Muscle of leg (tissue), 11 donors: Measurements from ENCODE around the gene COX7B. TPM values are rescaled to one million over a fixed set of nuclear protein-coding genes. Genes with fewer than 3 reads are reported as not detected.
"Not testable (repeated sequence)": the region's sequence is repeated elsewhere in the genome, so short reads cannot be mapped to it uniquely, and the experiment has no call there.

Source experiments
- DNase-seq: peaks from one replicate; pipeline ENCODE4 v3.0.0; 2013
- H3K27ac ChIP-seq: one replicate; pipeline ENCODE4 v1.5.1; 2013; ENCODE audit warnings: mild to moderate bottlenecking, low read length, control low read depth
- H3K27me3 ChIP-seq: one replicate; pipeline ENCODE4 v1.6.1; 2013; ENCODE audit warnings: low read length; ENCODE audit not compliant: control insufficient read depth, insufficient read depth
- H3K36me3 ChIP-seq: one replicate; pipeline ENCODE4 v1.6.1; 2013; ENCODE audit warnings: low read length; ENCODE audit not compliant: control insufficient read depth, insufficient read depth
- H3K4me1 ChIP-seq: one replicate; pipeline ENCODE4 v1.6.1; 2013; ENCODE audit warnings: low read length; ENCODE audit not compliant: control insufficient read depth, insufficient read depth
- H3K4me3 ChIP-seq: one replicate; pipeline ENCODE4 v1.5.1; 2013; ENCODE audit warnings: low read length, control low read depth
- H3K9me3 ChIP-seq: replicated peaks from 2 replicates; pipeline ENCODE4 v1.6.1; 2013; ENCODE audit warnings: low read depth, low read length; ENCODE audit not compliant: control insufficient read depth
- WGBS: methylation state at CpG from one replicate; pipeline ENCODE4 v1.1.5; 2013; ENCODE audit warnings: missing lambda C conversion rate; ENCODE audit not compliant: insufficient coverage; 5-methylcytosine and 5-hydroxymethylcytosine counted together
- polyA plus RNA-seq, 8 donors: library from polyadenylated mRNA; unstranded; fragments of 120-200 nt; gene quantifications; one replicate each; pipeline versions ENCODE4 v1.2.1 to v1.2.3, GENCODE V29; 2013; ENCODE audit warnings: inconsistent platforms in 1 of 8, low replicate concordance in 1 of 8; ENCODE audit not compliant: insufficient read length in 8 of 8, insufficient read depth in 1 of 8
- total RNA-seq: library from RNA; stranded (reverse); fragments of 120-200 nt; gene quantifications from one replicate; pipeline ENCODE4 v1.2.4, GENCODE V29; 2013

The COX7B gene
- total and polyA plus RNA-seq, 9 donors: 220 to 505 (median 264) TPM

DNA sequence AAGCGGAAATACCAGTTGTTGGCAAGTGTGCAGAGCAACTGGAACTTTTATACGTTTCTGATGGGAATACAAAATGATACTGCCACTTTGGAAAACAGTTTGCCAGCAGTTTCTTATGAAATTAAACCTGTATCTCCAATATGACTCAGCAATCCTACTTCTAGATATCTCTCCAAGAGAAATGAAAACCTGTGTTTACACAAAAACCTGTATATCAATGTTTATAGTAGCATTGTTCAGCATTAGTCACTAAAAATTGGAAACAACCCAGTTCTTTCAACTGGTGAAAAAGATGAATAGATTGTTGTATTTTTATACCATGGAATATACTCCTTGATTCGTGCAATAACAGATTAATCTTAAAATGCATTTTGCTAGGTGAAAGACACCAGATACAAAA, 38.0 kb downstream of the COX7B start:
- H3K9me3 ChIP-seq: no peaks in the 10 kb centered on the region
- no peaks in the 10 kb centered on the region for H3K27me3 ChIP-seq
- H3K4me1 ChIP-seq: no peaks in the 10 kb centered on the region
- H3K4me3 ChIP-seq: no peak overlapping the region
- H3K36me3 ChIP-seq: no peaks in the 10 kb centered on the region
- no peak for DNase-seq
- no peak overlapping the region for H3K27ac ChIP-seq
- no CpG with 5 or more reads among the region's 3 CpGs for WGBS

DNA sequence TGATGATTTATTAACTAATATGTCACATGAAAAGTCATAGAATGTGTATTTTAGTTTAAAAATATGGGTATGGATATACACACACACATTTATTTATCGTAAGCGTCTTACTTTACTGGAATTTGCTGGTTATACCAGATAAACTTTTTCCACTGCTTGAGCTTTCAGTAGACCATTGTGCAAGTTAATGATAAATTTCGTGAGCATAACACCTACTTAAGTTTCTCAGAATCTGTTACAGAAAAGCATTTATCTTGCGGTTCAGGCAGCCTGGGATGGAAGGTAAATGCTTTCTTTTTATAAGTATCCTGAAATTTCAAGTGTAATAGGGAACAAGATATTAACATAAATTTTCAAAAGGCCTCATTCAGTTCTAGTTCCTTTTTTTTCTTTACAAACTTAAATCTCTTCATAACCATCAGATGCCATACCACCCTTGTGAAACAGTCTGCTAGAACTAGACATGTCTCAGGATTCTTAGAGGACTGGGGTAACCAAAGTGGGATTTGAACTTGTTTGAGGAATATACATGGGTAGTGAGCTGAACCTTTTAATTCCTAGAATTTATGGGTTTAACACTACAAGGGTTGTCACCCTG, 38.9 kb downstream of the COX7B start:
- DNase-seq: no peak
- no peaks in the 10 kb centered on the region for H3K27me3 ChIP-seq
- no peak overlapping the region for H3K27ac ChIP-seq
- no peaks in the 10 kb centered on the region for H3K36me3 ChIP-seq
- no peaks in the 10 kb centered on the region for H3K9me3 ChIP-seq
- no peaks in the 10 kb centered on the region for H3K4me1 ChIP-seq
- H3K4me3 ChIP-seq: no peak overlapping the region
- no CpG with 5 or more reads among the region's 4 CpGs for WGBS

DNA sequence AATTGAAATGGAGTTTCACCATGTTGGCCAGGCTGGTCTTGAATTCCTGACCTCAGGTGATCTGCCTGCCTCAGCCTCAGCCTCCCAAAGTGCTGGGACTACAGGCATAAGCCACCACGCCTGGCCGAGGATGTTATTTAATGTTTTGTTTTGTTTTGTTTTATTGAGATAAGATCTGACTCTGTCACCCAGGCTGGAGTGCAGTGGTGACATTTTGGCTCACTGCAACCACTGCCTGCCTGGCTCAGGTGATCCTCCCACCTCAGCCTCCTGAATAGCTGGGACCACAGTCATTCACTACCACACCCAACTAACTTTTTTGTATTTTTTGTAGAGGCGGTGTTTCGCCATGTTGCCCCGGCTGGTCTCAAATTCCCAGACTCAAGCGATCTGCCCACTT, 45.8 kb downstream of the COX7B start:
- H3K27me3 ChIP-seq, DNase-seq, H3K36me3 ChIP-seq, H3K27ac ChIP-seq, H3K9me3 ChIP-seq, H3K4me3 ChIP-seq, H3K4me1 ChIP-seq: not testable (repeated sequence)
- 80% methylated on average over 2 of the region's 6 CpGs for WGBS

DNA sequence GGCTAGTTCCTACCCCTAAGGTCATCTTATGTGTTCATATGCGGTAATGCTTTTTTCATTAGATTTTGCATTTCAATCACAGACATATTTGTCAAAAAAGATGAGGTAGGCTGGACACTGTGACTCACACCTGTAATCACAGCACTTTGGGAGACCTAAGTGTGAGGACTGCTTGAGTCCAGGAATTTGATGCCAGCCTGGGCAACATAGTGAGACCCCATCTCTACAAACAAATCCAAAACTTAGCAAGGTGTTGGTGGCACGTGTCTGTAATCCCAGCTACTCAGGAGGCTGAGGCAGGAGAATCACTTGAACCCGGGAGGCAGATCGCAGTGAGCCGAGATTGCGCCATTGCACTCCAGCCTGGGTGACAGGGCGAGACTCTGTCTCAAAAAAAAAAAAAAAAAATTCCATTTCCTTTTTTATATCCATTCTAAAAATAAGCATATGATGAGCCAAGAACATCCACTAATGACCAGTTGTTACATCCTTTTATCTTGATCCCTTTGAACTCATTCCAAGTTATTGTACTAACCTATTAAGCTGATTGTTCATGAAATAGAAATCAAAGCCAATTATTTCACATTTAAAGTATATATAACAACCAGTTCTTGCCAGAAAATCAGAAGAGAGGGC, 46.8 kb downstream of the COX7B start:
- Histone ChIP-seq H3K4me1 (no peaks in the 10 kb centered on the region), H3K4me3 (no peak overlapping the region), H3K36me3 (no peaks in the 10 kb centered on the region), H3K9me3 (no peaks in the 10 kb centered on the region), H3K27me3 (no peaks in the 10 kb centered on the region), H3K27ac (no peak overlapping the region)
- WGBS: 73% methylated on average over 5 of the region's 7 CpGs
- no peak for DNase-seq

DNA sequence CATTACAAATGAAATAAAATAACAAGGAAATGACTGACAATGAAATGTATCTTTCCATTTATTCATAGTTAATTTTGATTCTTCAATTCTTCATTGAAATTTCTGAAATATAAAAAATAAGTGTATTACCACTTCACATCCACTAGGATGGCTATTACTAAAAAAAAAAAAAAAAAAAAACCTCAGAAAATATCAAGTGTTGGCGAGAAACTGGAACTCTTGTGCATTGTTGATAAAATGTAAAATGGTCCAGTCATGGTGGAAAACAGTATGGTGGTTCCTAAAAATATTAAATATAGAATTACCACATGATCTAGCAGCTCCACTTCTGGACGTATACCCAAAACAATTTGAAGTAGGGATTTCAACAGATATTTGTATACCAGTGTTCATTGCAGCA, 47.3 kb downstream of the COX7B start:
- no peak for DNase-seq
- H3K4me3 ChIP-seq: no peak overlapping the region
- no peaks in the 10 kb centered on the region for H3K4me1 ChIP-seq
- H3K36me3 ChIP-seq: no peaks in the 10 kb centered on the region
- H3K9me3 ChIP-seq: no peaks in the 10 kb centered on the region
- no CpG with 5 or more reads among the region's 2 CpGs for WGBS
- H3K27me3 ChIP-seq: no peaks in the 10 kb centered on the region
- H3K27ac ChIP-seq: no peak overlapping the region

DNA sequence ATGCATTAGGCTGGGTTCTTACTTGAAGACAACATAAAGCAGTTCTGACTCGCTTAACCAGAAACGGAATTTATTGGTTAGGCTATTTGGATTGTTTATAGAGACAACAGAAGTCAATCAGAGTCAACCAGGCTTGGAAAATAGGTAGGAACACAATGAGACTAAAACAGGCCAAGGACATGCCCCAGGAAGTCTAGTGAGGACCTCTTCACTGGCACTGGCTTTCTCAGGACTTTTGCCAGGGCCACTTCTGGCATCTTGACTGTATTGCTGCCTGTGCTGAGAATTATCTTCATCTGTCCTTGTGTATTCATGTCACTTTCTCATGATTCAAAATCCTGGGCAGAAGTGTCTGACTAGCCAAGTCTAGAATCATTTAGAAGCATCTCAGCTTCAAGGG, 50.6 kb downstream of the COX7B start:
- 74% methylated on average over 2 of the region's 2 CpGs for WGBS

DNA sequence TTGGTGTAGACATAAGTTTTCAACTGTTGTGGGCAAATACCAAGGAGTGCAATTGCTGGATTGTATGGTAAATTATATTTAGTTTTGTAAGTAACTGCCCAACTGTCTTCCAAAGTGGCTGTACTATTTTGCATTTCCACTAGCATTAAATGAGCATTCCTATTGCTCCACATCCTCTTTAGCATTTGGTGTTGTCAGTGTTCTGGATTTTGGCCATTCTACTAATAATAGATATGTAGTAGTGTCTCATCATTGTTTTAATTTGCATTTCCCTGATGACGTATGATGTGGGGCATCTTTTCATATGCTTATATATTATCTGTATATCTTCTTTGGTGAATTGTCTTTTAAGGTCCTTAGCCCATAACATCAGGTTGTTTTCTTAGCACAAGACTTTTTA, 52.9 kb downstream of the COX7B start:
- Histone ChIP-seq H3K27ac (no peak overlapping the region), H3K27me3 (no peaks in the 10 kb centered on the region), H3K9me3 (no peaks in the 10 kb centered on the region), H3K36me3 (no peaks in the 10 kb centered on the region), H3K4me3 (no peak overlapping the region), H3K4me1 (no peaks in the 10 kb centered on the region)
- no peak for DNase-seq
- no CpG with 5 or more reads among the region's 1 CpG for WGBS

More for the DNA sequence above, 50.6 kb downstream of the COX7B start:
- no peaks in the 10 kb centered on the region for H3K9me3 ChIP-seq
- no peaks in the 10 kb centered on the region for H3K36me3 ChIP-seq
- DNase-seq: no peak
- H3K27ac ChIP-seq: no peak overlapping the region
- no peak overlapping the region for H3K4me3 ChIP-seq
- H3K4me1 ChIP-seq: no peaks in the 10 kb centered on the region
- H3K27me3 ChIP-seq: no peaks in the 10 kb centered on the region

DNA sequence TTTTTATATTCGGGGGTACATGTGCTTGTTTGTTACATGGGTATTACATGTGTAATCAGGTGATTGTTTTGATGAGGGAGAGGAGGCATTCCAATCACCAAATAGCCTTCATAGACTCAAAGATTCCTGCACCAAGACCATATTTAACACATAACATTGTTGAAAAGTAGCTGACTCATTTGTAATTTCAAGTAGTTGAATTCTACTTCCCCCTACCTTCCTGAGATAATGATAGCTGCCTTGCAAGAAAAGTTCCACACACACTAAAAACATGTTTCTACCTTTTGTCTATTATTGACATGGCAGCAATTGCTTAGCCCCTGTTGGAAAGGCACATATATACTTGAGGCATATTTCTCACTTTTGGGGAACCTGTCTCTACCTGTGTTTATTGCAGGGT, 54.0 kb downstream of the COX7B start:
- no peak for DNase-seq
- no peak overlapping the region for H3K27ac ChIP-seq
- H3K9me3 ChIP-seq: no peaks in the 10 kb centered on the region
- H3K4me1 ChIP-seq: no peaks in the 10 kb centered on the region
- WGBS: no CpG with 5 or more reads among the region's 1 CpG
- H3K27me3 ChIP-seq: no peaks in the 10 kb centered on the region
- H3K4me3 ChIP-seq: no peak overlapping the region
- H3K36me3 ChIP-seq: no peaks in the 10 kb centered on the region

DNA sequence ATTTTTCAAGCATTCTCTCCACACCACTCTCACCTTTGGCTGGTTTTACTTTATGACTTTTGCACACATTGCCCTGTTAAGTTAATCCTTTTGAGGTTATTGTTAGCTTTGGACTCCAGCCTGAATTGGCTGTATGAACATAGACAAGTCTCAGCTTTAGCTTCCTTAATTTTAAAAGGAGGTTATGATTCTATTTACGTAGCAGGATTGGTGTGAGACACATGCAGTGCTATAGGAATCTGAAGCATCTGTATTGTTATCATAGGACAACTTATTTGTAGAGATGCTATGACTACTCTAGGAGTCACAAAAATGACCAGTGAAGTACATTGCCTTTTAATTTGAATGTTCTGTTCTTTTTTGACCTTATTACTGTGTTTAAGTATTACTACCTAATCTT, 54.4 kb downstream of the COX7B start:
- no peaks in the 10 kb centered on the region for H3K27me3 ChIP-seq
- no peaks in the 10 kb centered on the region for H3K4me1 ChIP-seq
- DNase-seq: no peak
- H3K9me3 ChIP-seq: no peaks in the 10 kb centered on the region
- no peak overlapping the region for H3K27ac ChIP-seq
- no peaks in the 10 kb centered on the region for H3K36me3 ChIP-seq
- H3K4me3 ChIP-seq: no peak overlapping the region
- WGBS: no CpG with 5 or more reads among the region's 1 CpG
